OCI-LY1 (cell line): ENCODE measurements around the gene MCC.

Source experiments
- EZH2 ChIP-seq: fragments of 200-600 bp; sonication (generic), shearing (Covaris generic); IDR thresholded peaks from 2 replicates; pipeline ENCODE4 v1.8.0; 2017; ENCODE audit warnings: borderline replicate concordance, mixed run types, mild to moderate bottlenecking, antibody characterized with exemption, low read length, moderate library complexity, mixed read lengths
- TF ChIP-seq, protein P1 (sequence below): fragments of 200-600 bp; sonication (generic), shearing (Covaris generic); IDR thresholded peaks from 2 replicates; pipeline ENCODE4 v1.5.1; 2017; ENCODE audit warnings: mild to moderate bottlenecking, antibody characterized with exemption, low read length, moderate library complexity, mixed read lengths

DNA sequence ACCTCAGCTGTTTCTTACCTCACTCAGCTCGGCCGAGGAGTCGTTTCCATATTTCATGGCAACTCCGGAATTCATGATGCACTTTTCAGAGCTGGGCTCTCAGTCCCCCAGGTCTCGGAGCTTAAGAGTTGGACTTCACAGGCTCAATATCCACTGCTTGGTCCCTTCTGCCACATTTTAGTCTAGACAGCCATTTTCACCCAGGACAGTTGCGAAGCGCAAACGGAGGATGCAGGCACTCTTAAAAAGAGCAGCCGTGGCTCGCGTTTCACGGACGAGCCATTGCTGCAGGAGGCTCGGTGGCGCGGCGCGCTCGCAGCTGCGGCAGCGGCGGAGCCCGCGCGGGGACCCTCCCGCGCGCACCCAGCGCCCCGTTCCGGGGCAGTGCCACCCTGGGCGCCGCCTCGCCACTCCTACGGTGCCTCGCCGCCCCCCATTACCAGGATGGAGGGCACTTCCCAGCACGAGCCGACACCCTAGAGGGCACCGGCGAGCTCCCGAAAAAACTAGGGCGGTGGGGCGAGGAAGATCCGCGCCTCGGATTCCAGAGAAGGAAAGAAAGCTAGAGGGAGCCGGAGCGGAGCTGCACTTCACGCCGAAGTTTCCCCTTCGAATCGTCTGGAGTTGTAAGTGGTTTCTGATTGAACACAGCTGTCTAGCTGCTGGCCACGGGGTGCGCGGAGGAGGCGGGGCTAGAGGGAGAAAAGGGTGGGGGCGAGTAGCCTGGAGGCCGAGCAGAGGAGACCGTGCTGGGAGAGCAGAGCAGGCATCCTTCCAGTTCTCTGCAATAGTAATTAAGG is 193.7 kb downstream of the MCC start:
- TF ChIP-seq, protein P1, sequence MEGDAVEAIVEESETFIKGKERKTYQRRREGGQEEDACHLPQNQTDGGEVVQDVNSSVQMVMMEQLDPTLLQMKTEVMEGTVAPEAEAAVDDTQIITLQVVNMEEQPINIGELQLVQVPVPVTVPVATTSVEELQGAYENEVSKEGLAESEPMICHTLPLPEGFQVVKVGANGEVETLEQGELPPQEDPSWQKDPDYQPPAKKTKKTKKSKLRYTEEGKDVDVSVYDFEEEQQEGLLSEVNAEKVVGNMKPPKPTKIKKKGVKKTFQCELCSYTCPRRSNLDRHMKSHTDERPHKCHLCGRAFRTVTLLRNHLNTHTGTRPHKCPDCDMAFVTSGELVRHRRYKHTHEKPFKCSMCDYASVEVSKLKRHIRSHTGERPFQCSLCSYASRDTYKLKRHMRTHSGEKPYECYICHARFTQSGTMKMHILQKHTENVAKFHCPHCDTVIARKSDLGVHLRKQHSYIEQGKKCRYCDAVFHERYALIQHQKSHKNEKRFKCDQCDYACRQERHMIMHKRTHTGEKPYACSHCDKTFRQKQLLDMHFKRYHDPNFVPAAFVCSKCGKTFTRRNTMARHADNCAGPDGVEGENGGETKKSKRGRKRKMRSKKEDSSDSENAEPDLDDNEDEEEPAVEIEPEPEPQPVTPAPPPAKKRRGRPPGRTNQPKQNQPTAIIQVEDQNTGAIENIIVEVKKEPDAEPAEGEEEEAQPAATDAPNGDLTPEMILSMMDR = no peak
- no peak for TF ChIP-seq EZH2
